IMR-90 (cell line): ENCODE measurements around the gene PSRC1. TPM values are rescaled to one million over a fixed set of nuclear protein-coding genes. Genes with fewer than 3 reads are reported as not detected.

Experiments
- ATAC-seq: fragments of 200-7000 bp; cut with Tn5 transposase; 2 replicates; pipeline ENCODE4 v1.9.1; 2020; ENCODE audit warnings: low read depth, mild to moderate bottlenecking, moderate library complexity
- BruUV-seq: library from RNA; stranded (reverse); fragments of 400-500 nt; replicated peaks from 2 replicates; lab custom pipeline; 2021; lab: Mats Ljungman, UMichigan
- CTCF ChIA-PET: fragments of 300-600 bp; formaldehyde crosslinking; extraction: SDS; loops from one replicate; lab custom pipeline; 2021; ENCODE audit warnings: antibody characterized with exemption; lab: Yijun Ruan, JAX
- POLR2A ChIA-PET: fragments of 300-600 bp; sonication (Branson Sonifier 250); formaldehyde crosslinking; loops from one replicate; lab custom pipeline; 2022; ENCODE audit warnings: antibody characterized with exemption; ENCODE audit not compliant: unreplicated experiment; lab: Charles Lee
- DNase-seq: peaks from one replicate; pipeline ENCODE4 v3.0.0; 2013
- H2AFZ ChIP-seq: replicated peaks from 2 replicates; pipeline ENCODE3; 2013; ENCODE audit warnings: low read length, mild to moderate bottlenecking; ENCODE audit not compliant: poor library complexity
- H2AK5ac ChIP-seq: 2 replicates; pipeline ENCODE4 v1.6.1; 2013; ENCODE audit warnings: low read depth, low read length, inconsistent platforms
- H2AK9ac ChIP-seq: replicated peaks from 2 replicates; pipeline ENCODE3; 2013; ENCODE audit warnings: mild to moderate bottlenecking, low read depth, low read length, moderate library complexity; ENCODE audit not compliant: poor library complexity
- H2BK120ac ChIP-seq: 2 replicates; pipeline ENCODE4 v1.6.1; 2013; ENCODE audit warnings: low read depth, low read length, inconsistent platforms
- H2BK15ac ChIP-seq: 3 replicates; pipeline ENCODE4 v1.6.1; 2013; ENCODE audit warnings: low read depth, low read length, inconsistent platforms
- H2BK20ac ChIP-seq: 2 replicates; pipeline ENCODE4 v1.6.1; 2013; ENCODE audit warnings: low read depth, mild to moderate bottlenecking, inconsistent platforms, low read length, moderate library complexity
- H2BK5ac ChIP-seq: 2 replicates; pipeline ENCODE4 v1.6.1; 2013; ENCODE audit warnings: mild to moderate bottlenecking, low read depth, low read length, inconsistent platforms; ENCODE audit not compliant: poor library complexity, severe bottlenecking
- H3K14ac ChIP-seq: replicated peaks from 2 replicates; pipeline ENCODE4 v1.6.1; 2013; ENCODE audit warnings: low read depth, low read length, inconsistent platforms
- H3K18ac ChIP-seq: 2 replicates; pipeline ENCODE4 v1.6.1; 2013; ENCODE audit warnings: low read depth, low read length, control low read depth
- H3K23ac ChIP-seq: 2 replicates; pipeline ENCODE4 v1.6.1; 2013; ENCODE audit warnings: low read depth, low read length, inconsistent platforms
- H3K27ac ChIP-seq: 2 replicates; pipeline ENCODE4 v1.5.1; 2013; ENCODE audit warnings: mild to moderate bottlenecking, control low read depth, low read length; ENCODE audit not compliant: insufficient read depth
- H3K27me3 ChIP-seq: 2 replicates; pipeline ENCODE4 v1.6.1; 2013; ENCODE audit warnings: low read length; ENCODE audit not compliant: control insufficient read depth, insufficient read depth
- H3K36me3 ChIP-seq: 2 replicates; pipeline ENCODE4 v1.6.1; 2013; ENCODE audit warnings: low read length, mixed read lengths; ENCODE audit not compliant: control insufficient read depth, insufficient read depth
- H3K4ac ChIP-seq: 2 replicates; pipeline ENCODE4 v1.6.1; 2013; ENCODE audit warnings: low read depth, low read length, inconsistent platforms
- H3K4me1 ChIP-seq: 2 replicates; pipeline ENCODE4 v1.6.1; 2013; ENCODE audit warnings: low read length, mixed read lengths; ENCODE audit not compliant: control insufficient read depth, insufficient read depth
- H3K4me2 ChIP-seq: 2 replicates; pipeline ENCODE4 v1.6.1; 2013; ENCODE audit warnings: low read depth, mild to moderate bottlenecking, control low read depth, low read length, moderate library complexity
- H3K4me3 ChIP-seq: 2 replicates; pipeline ENCODE4 v1.5.1; 2013; ENCODE audit warnings: low read depth, mild to moderate bottlenecking, control low read depth, low read length, moderate library complexity; ENCODE audit not compliant: insufficient read depth
- H3K56ac ChIP-seq: 2 replicates; pipeline ENCODE4 v1.6.1; 2013; ENCODE audit warnings: low read length, inconsistent platforms; ENCODE audit not compliant: insufficient read depth; ENCODE audit errors: extremely low read depth
- H3K79me1 ChIP-seq, 2 experiments: 2 replicates each; pipeline ENCODE4 v1.6.1; 2013; ENCODE audit warnings: low read length in 2 of 2, inconsistent platforms in 1 of 2, low read depth in 1 of 2
- H3K9ac ChIP-seq: 2 replicates; pipeline ENCODE4 v1.6.1; 2013; ENCODE audit warnings: low read depth, low read length, control low read depth
- H3K9me1 ChIP-seq: 2 replicates; pipeline ENCODE4 v1.6.1; 2013; ENCODE audit warnings: low read length, inconsistent platforms; ENCODE audit not compliant: insufficient read depth
- H3K9me3 ChIP-seq: 2 replicates; pipeline ENCODE4 v1.6.1; 2013; ENCODE audit warnings: low read length; ENCODE audit not compliant: control insufficient read depth, insufficient read depth
- H4K20me1 ChIP-seq: 2 replicates; pipeline ENCODE4 v1.6.1; 2013; ENCODE audit warnings: low read length, inconsistent platforms; ENCODE audit not compliant: insufficient read depth
- H4K5ac ChIP-seq: 2 replicates; pipeline ENCODE4 v1.6.1; 2013; ENCODE audit warnings: mild to moderate bottlenecking, low read depth, low read length, control low read depth
- H4K8ac ChIP-seq, 2 experiments: 2 replicates each; pipeline ENCODE4 v1.6.1; 2013; ENCODE audit warnings: low read depth in 2 of 2, low read length in 2 of 2, control low read depth in 1 of 2, inconsistent platforms in 1 of 2
- H4K91ac ChIP-seq: 2 replicates; pipeline ENCODE4 v1.6.1; 2013; ENCODE audit warnings: low read depth, low read length, inconsistent platforms; ENCODE audit not compliant: insufficient read depth
- BHLHE40 ChIP-seq: fragments of 150-350 bp; IDR thresholded peaks from 2 replicates; pipeline ENCODE4 v1.6.1; 2016; ENCODE audit warnings: mild to moderate bottlenecking, low read depth, low read length
- CEBPB ChIP-seq: IDR thresholded peaks from 2 replicates; pipeline ENCODE4 v1.6.1; 2012; ENCODE audit warnings: low read depth, low read length, improper control_type of control experiment
- CHD1 ChIP-seq: IDR thresholded peaks from 2 replicates; pipeline ENCODE4 v1.6.1; 2012; ENCODE audit warnings: low read depth, low read length, improper control_type of control experiment
- CTCF ChIP-seq: conservative IDR thresholded peaks from 2 replicates; pipeline ENCODE4 v1.5.1; 2012; ENCODE audit warnings: mild to moderate bottlenecking, low read depth, low read length, improper control_type of control experiment
- ELK1 ChIP-seq: fragments of 150-350 bp; IDR thresholded peaks from 2 replicates; pipeline ENCODE4 v1.6.1; 2016; ENCODE audit warnings: low read depth, mild to moderate bottlenecking, low read length, moderate library complexity, borderline replicate concordance
- FOS ChIP-seq: fragments of 150-350 bp; IDR thresholded peaks from 2 replicates; pipeline ENCODE4 v1.6.1; 2016; ENCODE audit warnings: low read depth, low read length
- MAFK ChIP-seq: IDR thresholded peaks from 2 replicates; pipeline ENCODE4 v1.6.1; 2012; ENCODE audit warnings: low read depth, low read length, improper control_type of control experiment
- MXI1 ChIP-seq: IDR thresholded peaks from 2 replicates; pipeline ENCODE4 v1.6.1; 2012; ENCODE audit warnings: low read depth, mild to moderate bottlenecking, low read length, moderate library complexity, borderline replicate concordance
- POLR2A ChIP-seq: IDR thresholded peaks from 2 replicates; pipeline ENCODE4 v1.6.1; 2012; ENCODE audit warnings: mild to moderate bottlenecking, low read depth, low read length
- RAD21 ChIP-seq: IDR thresholded peaks from 2 replicates; pipeline ENCODE4 v1.6.1; 2012; ENCODE audit warnings: low read length, improper control_type of control experiment
- RFX5 ChIP-seq: IDR thresholded peaks from 2 replicates; pipeline ENCODE4 v1.8.0; 2012; ENCODE audit warnings: low read depth, mild to moderate bottlenecking, low read length, moderate library complexity
- SMC3 ChIP-seq: fragments of 150-350 bp; IDR thresholded peaks from 2 replicates; pipeline ENCODE4 v1.6.1; 2016; ENCODE audit warnings: low read depth, mild to moderate bottlenecking, antibody characterized with exemption, low read length, moderate library complexity
- WGBS, 2 experiments: methylation state at CpG; one replicate each; pipeline versions ENCODE4 v1.1.5 to v1.1.7; 2013; ENCODE audit warnings: missing lambda C conversion rate in 2 of 2; ENCODE audit not compliant: insufficient read length in 1 of 2; ENCODE audit errors: extremely low coverage in 2 of 2; 5-methylcytosine and 5-hydroxymethylcytosine counted together
- dilution Hi-C: fragments of 300-500 bp; cut with HindIII; formaldehyde crosslinking; loops from one replicate; pipeline ENCODE4 v1.14.3; 2018; ENCODE audit warnings: low sequenced_read_pairs; ENCODE audit not compliant: unreplicated experiment
- in situ Hi-C: fragments of 300-500 bp; cut with MboI; formaldehyde crosslinking; loops from 3 replicates; pipeline ENCODE4 v1.14.3; 2019; ENCODE audit warnings: low sequenced_read_pairs, inconsistent platforms, mixed read lengths
- intact Hi-C: fragments of 100-400 bp; cut with micrococcal nuclease; formaldehyde crosslinking; loops from 2 replicates; pipeline ENCODE4 v1.10.0; 2022
- polyA plus RNA-seq, 3 experiments: library from polyadenylated mRNA; depleted of rRNA; stranded (reverse); fragments of >200 nt; gene quantifications; 2 replicates each; pipeline ENCODE4 v1.2.3, GENCODE V29; 2012; ENCODE audit warnings: low replicate concordance in 1 of 3
- total RNA-seq: library from RNA; depleted of rRNA; stranded (reverse); fragments of >200 nt; gene quantifications from 2 replicates; pipeline ENCODE4 v1.2.3, GENCODE V29; 2012
- TF ChIP-seq, protein P1 (sequence below): fragments of 150-350 bp; IDR thresholded peaks from 2 replicates; pipeline ENCODE4 v1.6.1; 2017; ENCODE audit warnings: mild to moderate bottlenecking, antibody characterized with exemption, low read length, low read depth

The PSRC1 gene
- total and polyA plus RNA-seq, 2 of the 4 experiments (the other 2 are of a cell fraction): 34.6 to 40.3 TPM

DNA sequence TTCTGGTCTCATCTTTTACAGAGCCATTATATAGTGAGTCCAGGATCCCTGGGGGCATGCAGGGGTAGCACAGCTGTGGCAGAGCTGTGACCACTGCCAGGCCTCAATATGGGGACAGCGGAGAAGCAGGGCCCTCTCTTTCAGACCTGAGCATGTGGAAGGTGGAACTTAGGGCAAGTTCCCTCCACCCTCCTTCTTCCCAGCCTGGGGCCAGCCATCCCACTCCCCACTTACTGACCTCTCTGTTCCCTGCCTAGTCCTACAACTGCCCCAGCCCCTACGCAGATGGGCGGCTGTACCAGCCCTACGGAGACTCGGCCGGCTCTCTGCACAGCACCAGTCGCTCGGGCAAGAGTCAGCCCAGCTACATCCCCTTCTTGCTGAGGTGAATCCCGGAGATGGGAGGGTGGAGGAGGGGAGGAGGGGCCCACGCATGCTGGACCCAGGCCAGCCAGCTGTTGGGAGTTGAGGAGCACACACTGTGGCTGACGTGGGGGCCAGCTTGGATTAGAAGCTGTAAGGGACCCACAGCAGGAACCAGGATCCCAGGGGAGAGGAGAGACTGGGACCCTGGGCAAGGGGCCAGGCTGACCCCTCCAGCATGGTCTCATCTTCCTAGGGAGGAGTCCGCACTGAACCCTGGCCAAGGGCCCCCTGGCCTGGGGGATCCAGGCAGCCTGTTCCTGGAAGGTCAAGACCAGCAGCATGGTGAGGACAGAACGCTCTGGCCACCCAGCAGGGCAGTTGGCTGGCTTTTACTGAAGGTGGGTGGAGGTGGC is 10.7 kb downstream of the PSRC1 start:
- H3K18ac ChIP-seq: no peak overlapping the region
- peaks cover 2% of the 10 kb centered on the region; the same call in 1 of the 2 replicates for H3K36me3 ChIP-seq
- in situ Hi-C loops (no loop called here), intact Hi-C loops (no loop called here), dilution Hi-C loops (no loop called here)
- no peak overlapping the region for H4K5ac ChIP-seq
- no peak overlapping the region for H3K23ac ChIP-seq
- peak overlapping the region; percentile 6; the same call in 1 of the 2 replicates for H3K4ac ChIP-seq
- peaks cover 2% of the 10 kb centered on the region; the same call in 1 of the 2 replicates for H3K9me3 ChIP-seq
- no peak overlapping the region for H3K9ac ChIP-seq
- H3K56ac ChIP-seq: no peak overlapping the region
- H3K14ac ChIP-seq: no peak overlapping the region
- H3K9me1 ChIP-seq: peaks cover 4% of the 10 kb centered on the region; the same call in 1 of the 2 replicates
- H2AFZ ChIP-seq: no peak overlapping the region
- H4K20me1 ChIP-seq: no peaks in the 10 kb centered on the region
- H2BK120ac ChIP-seq: no peak overlapping the region
- no peak for ATAC-seq
- H3K27me3 ChIP-seq: no peaks in the 10 kb centered on the region
- no peak overlapping the region for H4K8ac ChIP-seq
- peaks cover 12% of the 10 kb centered on the region for H3K4me1 ChIP-seq
- no peak overlapping the region for H2AK5ac ChIP-seq
- no peak overlapping the region for H2BK20ac ChIP-seq
- no peak for DNase-seq
- BruUV-seq: no TSS peak
- TF ChIP-seq RAD21 (no peak), CHD1 (no peak), SMC3 (no peak), CEBPB (no peak), MAFK (no peak), FOS (no peak), BHLHE40 (no peak), ELK1 (no peak), CTCF (no peak), MXI1 (no peak), RFX5 (no peak), POLR2A (no peak)
- TF ChIP-seq, protein P1, sequence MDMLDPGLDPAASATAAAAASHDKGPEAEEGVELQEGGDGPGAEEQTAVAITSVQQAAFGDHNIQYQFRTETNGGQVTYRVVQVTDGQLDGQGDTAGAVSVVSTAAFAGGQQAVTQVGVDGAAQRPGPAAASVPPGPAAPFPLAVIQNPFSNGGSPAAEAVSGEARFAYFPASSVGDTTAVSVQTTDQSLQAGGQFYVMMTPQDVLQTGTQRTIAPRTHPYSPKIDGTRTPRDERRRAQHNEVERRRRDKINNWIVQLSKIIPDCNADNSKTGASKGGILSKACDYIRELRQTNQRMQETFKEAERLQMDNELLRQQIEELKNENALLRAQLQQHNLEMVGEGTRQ: no peak
- POLR2A ChIA-PET: no interaction called here
- no peak overlapping the region for H2BK5ac ChIP-seq
- H3K4me3 ChIP-seq: no peak overlapping the region
- H2AK9ac ChIP-seq: peak overlapping the region; percentile 68
- no peak overlapping the region for H3K27ac ChIP-seq
- H4K91ac ChIP-seq: no peak overlapping the region
- CTCF ChIA-PET: no interaction called here
- H2BK15ac ChIP-seq: no peak overlapping the region
- peaks cover 0 to 2% of the 10 kb centered on the region in 2 experiments; a peak in 2 of 4 replicates for H3K79me1 ChIP-seq
- WGBS, 2 experiments: 85% methylated on average over 4 of the region's 13 CpGs; no CpG with 5 or more reads in 1 of the 2 experiments
- no peak overlapping the region for H3K4me2 ChIP-seq
